C4-2B (cell line): Measurements from ENCODE around the gene RASA3.

Source experiments
- CTCF ChIP-seq: fragments of 450-650 bp; conservative IDR thresholded peaks from 2 replicates; pipeline ENCODE4 v1.5.1; 2017; ENCODE audit warnings: mild to moderate bottlenecking
- ZFX ChIP-seq: fragments of 450-650 bp; IDR thresholded peaks from 2 replicates; pipeline ENCODE4 v1.6.1; 2017

GRCh38 chr13:114077933-114078325, 54.5 kb downstream of the RASA3 start:
- TF ChIP-seq CTCF (no peak), ZFX (no peak)
